GM21529 (cell line): Measurements from ENCODE around the gene TMEM132D.

ENCODE experiments used
- ATAC-seq: cut with Tn5 transposase; IDR thresholded peaks from one replicate; pipeline ENCODE4 v1.9.1; 2021; ENCODE audit not compliant: unreplicated experiment

The TMEM132D gene

DNA sequence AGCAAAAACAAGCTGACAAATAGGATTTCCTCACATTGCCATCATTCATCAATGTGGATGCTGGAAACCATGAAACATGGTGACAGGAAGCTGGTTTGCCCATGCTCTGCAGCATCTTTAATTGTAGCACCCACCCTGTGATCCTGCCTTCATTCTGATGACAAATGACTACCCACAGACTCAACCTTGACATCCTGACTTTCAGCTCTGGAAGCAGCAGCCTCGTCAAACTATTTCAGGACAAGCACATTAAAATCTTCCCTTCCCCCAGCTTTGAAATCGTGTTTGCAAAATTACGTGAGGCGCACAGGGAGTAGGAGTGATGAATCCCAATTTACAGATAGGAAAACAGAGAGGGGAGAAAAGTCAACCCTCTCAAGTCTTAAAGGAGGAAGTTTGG lies 765.0 kb downstream of the TMEM132D start:
- ATAC-seq, result no peak

- no peak for ATAC-seq
Measured at GRCh38 chr12:129136694-129137325, 767.0 kb downstream of the TMEM132D start.

DNA sequence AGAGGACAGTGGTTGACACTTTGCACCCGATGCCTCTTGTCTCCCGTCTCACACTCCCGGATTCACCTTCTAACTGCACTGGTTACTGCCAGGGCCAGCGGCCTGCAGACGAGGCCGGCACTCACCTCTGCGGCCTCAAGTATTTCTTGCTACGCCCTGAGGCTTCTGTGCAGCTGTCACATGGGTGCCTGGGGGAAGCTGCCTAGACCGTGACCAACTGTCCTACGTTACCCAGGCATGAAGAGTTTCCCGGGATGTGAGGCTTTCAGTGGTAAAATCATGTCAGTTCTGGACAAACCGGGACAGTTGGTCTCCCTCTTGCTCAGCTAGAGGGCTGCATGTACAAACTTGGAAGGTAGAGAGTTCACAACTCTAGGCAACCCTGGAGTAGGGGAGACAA lies 776.1 kb downstream of the TMEM132D start:
- no peak for ATAC-seq

DNA sequence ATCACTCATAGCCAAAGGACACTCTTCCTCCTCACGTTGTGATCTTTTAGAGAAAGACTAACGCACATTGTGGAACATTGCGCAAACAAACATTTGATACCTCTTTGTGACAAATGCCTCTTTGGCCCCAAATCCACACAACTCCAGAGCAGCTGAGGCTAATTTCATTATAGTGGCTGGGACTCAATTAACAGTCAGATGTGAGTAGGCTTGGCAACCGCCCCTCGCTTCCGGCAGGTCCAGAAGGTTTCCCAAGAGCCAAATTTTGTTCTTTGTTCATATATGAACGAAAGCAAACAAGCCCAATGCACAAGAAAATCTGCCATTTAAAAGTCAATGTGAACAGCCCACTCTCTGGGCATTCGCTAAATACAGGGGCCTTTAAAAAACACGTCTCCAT lies 776.6 kb downstream of the TMEM132D start:
- ATAC-seq, result no peak

GRCh38 chr12:129119537-129119936 lies 784.3 kb downstream of the TMEM132D start:
- no peak for ATAC-seq

GRCh38 chr12:129115558-129115957 lies 788.3 kb downstream of the TMEM132D start:
- no peak for ATAC-seq

- no peak for ATAC-seq
Measured at GRCh38 chr12:129110575-129110974, 793.2 kb downstream of the TMEM132D start.

DNA sequence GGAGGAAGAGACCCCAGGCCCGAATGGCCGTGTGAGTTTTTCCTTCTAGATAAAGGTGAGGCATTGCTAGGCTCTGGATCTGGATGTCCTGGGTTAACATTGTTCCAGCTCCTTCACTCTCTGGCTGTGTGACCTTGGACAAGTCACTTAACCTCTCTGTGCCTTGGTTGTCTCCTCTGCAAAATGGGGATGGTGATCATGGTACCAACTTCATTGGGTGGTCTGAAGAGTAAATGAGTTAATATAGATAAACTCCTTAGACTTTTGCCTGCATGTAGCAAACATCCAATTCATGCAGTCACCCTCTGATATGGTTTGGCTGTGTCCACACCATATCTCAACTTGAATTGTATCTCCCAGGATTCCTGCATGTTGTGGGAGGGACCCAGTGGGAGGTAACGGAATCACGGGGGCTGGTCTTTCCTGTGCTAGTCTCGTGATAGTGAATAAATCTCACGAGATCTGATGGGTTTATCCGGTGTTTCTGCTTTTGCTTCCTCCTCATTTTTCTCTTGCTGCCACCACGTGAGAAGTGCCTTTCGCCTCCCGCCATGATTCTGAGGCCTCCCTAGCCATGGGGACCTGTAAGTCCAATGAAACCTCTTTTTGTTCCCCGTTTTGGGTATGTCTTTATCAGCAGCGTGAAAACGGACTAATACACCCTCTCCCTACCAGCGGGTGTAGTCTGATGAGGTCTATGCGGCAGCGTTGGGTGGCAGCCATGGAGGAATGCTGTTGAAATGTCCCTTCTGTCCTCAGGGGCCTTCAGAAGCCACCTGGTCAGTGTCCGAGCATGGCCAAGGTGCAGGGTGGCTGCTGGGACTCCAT lies 794.4 kb downstream of the TMEM132D start:
- no peak for ATAC-seq

DNA sequence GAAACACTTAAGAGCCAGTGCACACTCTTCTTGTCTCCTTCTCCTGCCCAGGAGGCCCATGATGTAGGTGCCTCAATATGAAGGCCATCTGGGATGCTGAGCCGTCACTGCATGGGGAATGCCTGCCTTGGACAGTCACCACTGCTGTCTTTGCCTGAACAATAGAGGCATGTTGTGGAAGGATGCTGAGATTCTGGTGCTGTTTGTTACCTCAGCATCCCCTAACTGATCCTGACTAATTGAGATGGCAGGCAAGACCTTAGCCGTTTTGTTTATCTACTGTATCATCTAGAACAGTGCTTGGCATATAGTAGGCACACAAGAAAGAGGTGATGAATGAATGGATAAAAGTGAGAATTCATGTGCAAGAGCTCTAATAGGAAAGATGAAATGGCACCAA lies 797.1 kb downstream of the TMEM132D start:
- no peak for ATAC-seq

DNA sequence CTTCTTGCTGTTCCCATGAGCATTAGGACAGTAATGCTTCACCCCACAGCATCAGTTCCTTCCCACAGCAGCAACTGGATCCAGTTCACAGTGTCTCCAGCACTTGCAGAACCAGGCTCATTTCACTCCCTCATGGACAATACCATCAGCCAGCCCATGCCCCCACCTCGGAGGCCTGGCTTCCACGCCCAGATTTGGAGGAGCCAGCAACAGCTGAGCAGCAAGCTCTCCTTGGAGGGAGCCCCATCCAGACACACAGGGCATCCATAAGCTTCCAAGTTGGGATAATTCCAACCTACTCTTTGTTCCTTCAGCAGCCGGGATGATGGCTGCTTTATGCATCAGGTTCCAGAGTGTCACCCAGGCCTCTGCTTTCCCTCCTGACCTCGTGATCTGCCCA lies 800.6 kb downstream of the TMEM132D start:
- no peak for ATAC-seq

GRCh38 chr12:129102233-129102632 lies 801.6 kb downstream of the TMEM132D start:
- no peak for ATAC-seq

DNA sequence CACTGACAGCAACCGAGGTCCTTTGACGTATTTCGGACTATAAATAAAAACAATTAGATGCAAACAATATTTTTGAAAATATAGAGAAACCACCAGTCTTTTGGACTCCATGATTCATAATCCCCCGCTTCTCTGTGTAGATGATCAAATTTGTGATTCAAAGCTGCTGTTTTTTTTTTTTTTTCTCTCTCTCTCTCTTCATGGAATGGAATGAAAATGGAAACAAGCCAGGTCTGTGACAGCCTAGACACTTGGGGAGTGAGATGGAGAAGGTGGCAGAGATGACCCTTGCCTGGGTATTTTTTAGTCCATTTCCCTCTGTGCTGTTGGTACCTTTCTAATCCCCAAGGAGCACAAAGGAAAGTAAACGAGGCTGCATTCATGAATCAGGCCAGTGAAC lies 802.0 kb downstream of the TMEM132D start:
- ATAC-seq, result no peak

DNA sequence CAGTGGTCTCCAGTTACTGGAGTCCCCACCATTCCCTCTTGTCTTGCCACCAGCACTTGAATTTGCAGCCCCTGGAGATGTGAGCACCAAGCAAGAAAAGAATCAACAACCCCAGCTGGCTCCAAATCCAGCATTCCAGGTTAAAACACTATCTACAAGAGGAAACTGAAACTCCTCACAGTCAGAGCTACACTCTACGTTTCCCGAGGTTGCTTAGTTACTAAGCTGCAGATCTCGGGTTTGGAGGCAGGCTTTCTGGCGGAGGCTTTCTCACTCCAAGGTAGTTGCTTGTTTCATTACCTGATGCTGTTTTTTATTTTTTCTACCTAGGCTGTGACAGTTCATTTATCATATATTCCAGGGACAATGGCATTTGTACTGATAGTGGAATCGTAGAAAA lies 802.4 kb downstream of the TMEM132D start:
- no peak for ATAC-seq

- no peak for ATAC-seq
Measured at GRCh38 chr12:129097451-129097850, 806.4 kb downstream of the TMEM132D start.

- no peak for ATAC-seq
Measured at GRCh38 chr12:129096968-129097367, 806.9 kb downstream of the TMEM132D start.

DNA sequence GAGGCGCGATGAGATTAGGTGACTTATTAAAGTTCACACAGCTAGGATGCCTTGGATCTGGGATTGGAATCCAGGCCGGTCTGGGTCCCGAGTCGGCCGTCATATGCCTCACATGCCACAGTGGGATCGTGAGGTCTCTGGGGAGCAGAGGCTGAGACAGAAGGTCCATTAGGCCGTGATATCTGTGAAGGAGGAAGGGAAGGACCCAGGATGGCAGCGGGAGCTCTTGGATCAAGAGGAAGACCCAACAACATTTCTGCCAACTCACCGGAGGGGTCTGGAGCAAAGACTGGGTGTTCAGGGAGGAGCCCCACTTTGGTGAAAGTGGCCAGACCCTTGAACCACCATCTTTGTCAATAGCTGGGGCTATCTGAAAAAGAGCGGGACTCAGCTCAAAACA lies 807.6 kb downstream of the TMEM132D start:
- ATAC-seq, result no peak

DNA sequence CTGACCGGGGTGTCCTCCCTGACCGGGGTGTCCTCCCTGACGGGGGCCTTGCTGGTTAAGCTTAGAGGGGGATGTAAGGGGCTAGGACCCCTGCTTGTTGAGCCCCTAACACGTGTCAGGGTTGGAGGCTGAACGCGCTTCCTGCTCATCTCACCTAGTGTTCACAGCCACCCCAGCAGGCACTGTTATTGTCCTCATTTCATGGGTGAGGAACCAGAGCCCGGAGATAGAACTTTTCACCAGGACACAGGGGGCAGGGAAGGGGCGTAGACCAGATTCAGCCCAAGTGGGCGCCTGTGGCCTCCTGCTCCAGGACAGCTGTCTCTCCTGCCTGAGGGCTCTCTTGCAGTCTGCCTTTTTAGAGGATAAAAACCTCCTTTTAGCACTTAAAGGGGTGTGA lies 814.2 kb downstream of the TMEM132D start:
- no peak for ATAC-seq

GRCh38 chr12:129084875-129085826 lies 818.7 kb downstream of the TMEM132D start:
- no peak for ATAC-seq

GRCh38 chr12:129083121-129083840 lies 820.5 kb downstream of the TMEM132D start:
- no peak for ATAC-seq

- ATAC-seq, result no peak
Measured at GRCh38 chr12:129082441-129082840, 821.4 kb downstream of the TMEM132D start.

DNA sequence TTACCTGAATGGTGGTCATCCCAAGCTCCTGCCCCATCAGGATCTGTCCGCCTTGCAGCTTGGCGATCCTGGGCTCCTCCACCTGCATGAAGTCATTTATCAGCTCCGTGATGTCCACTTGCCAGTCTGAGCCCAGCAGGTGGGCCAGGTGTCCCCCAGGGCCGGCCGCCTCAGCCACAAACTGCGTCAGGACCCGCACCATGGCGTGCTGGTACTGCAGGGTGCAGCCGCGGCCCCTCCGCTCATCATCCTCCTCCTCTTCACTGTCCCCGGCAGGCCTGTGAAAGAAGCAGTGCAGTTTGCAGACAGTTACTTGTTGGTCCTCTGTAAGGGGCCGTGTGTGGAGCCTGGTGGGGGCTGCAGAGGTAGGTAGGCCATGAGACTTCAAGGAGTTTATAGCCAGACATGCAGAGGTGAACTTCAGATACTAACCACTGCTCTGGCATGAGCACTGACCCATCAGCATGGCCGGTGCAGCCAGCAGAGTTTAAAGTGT lies 822.0 kb downstream of the TMEM132D start:
- ATAC-seq, result no peak
